Naive thymus-derived CD8-positive, alpha-beta T cell (primary cell): ENCODE results near the gene KRTAP10-12. TPM values are rescaled to one million over a fixed set of nuclear protein-coding genes. Genes with fewer than 3 reads are reported as not detected.

ENCODE experiments used
- ATAC-seq, 2 donors: fragments of 150-1000 bp; cut with Tn5 transposase in 1 of 2; sonication (Bioruptor Pico), chemical (Tn5 transposase) in 1 of 2; 1 replicate in 1 of 2; 2 replicates in 1 of 2; pipeline ENCODE4 v1.10.0; 2021; ENCODE audit warnings: mild to moderate bottlenecking in 2 of 2, moderate library complexity in 2 of 2
- POLR2A ChIA-PET: fragments of 350-600 bp; sonication (Branson Sonifier 250); formaldehyde crosslinking; loops from one replicate; lab custom pipeline; 2021; ENCODE audit warnings: antibody characterized with exemption; lab: Charles Lee
- DNase-seq, 10 donors: peaks; one replicate each; pipeline versions ENCODE4 v3.0.0 to v3.0.0-alpha.2; 2020 to 2022
- H3K27ac Mint-ChIP-seq, 10 donors: one replicate each; pipeline ENCODE4 v1.8.0; 2020 to 2022; ENCODE audit warnings: mild to moderate bottlenecking in 10 of 10, mixed read lengths in 10 of 10, moderate library complexity in 4 of 10, inconsistent platforms in 1 of 10
- H3K27me3 Mint-ChIP-seq, 5 donors: one replicate each; pipeline ENCODE4 v1.8.0; 2021 to 2022; ENCODE audit warnings: mixed read lengths in 5 of 5
- H3K36me3 Mint-ChIP-seq, 3 donors: one replicate each; pipeline ENCODE4 v1.8.0; 2020 to 2022; ENCODE audit warnings: mixed read lengths in 3 of 3, mild to moderate bottlenecking in 2 of 3, inconsistent platforms in 1 of 3
- H3K4me1 Mint-ChIP-seq, 4 donors: one replicate each; pipeline ENCODE4 v1.8.0; 2021 to 2022; ENCODE audit warnings: mixed read lengths in 4 of 4
- H3K4me3 Mint-ChIP-seq, 10 donors: one replicate each; pipeline ENCODE4 v1.8.0; 2020 to 2022; ENCODE audit warnings: mild to moderate bottlenecking in 10 of 10, mixed read lengths in 10 of 10, moderate library complexity in 6 of 10, inconsistent platforms in 1 of 10
- H3K9me3 Mint-ChIP-seq, 9 donors: one replicate each; pipeline ENCODE4 v1.8.0; 2020 to 2022; ENCODE audit warnings: mixed read lengths in 9 of 9, mild to moderate bottlenecking in 3 of 9, inconsistent platforms in 1 of 9, moderate library complexity in 1 of 9
- polyA plus RNA-seq, 3 donors: library from polyadenylated mRNA; unstranded; fragments of 300-500 nt; fragmentation: Illumina TruSeq; gene quantifications; one replicate each; pipeline ENCODE4 v1.2.3, GENCODE V29; 2021
- total RNA-seq, 8 experiments: library from RNA in 2 of 8; stranded (reverse) in 2 of 8; gene quantifications; one replicate each; pipeline ENCODE4 v1.2.3 and lab custom pipeline; 2021 to 2026

The KRTAP10-12 gene
- total and polyA plus RNA-seq, 5 experiments from 2014 or later = not detected

DNA sequence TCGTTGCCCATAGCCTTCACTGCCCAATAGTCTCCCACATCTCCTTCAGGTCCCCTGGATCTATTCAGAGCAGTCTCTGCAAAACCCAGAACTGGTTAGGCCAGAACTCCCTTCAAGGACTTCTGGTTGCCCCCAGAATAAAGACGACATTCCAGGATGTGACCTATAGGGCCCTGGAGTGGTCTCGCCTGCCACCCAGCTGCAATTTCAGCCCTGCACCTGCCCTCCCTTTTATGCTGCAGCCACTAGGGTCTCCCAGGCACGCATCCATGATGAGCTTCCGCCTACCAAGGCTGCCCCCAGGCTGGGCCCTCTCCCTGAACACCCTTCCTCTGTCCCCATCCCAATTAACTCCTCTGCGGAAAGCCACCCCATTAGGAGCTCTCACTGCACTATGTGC is 21.6 kb downstream of the KRTAP10-12 start:
- H3K4me3 Mint-ChIP-seq = no peak overlapping the region
- H3K4me1 Mint-ChIP-seq = peaks cover 10 to 20% (median 16%) of the 10 kb centered on the region in 4 donors
- peaks cover 0 to 4% (median 0%) of the 10 kb centered on the region in 3 donors for H3K36me3 Mint-ChIP-seq
- peaks cover 13 to 61% (median 31%) of the 10 kb centered on the region in 5 donors for H3K27me3 Mint-ChIP-seq
- H3K9me3 Mint-ChIP-seq = peaks cover 0 to 7% (median 0%) of the 10 kb centered on the region in 9 donors
- DNase-seq = no peak
- no peak for ATAC-seq
- POLR2A ChIA-PET = no interaction called here
- H3K27ac Mint-ChIP-seq = peak overlapping the region in 2 of 10 donors; percentile 29 to 50

DNA sequence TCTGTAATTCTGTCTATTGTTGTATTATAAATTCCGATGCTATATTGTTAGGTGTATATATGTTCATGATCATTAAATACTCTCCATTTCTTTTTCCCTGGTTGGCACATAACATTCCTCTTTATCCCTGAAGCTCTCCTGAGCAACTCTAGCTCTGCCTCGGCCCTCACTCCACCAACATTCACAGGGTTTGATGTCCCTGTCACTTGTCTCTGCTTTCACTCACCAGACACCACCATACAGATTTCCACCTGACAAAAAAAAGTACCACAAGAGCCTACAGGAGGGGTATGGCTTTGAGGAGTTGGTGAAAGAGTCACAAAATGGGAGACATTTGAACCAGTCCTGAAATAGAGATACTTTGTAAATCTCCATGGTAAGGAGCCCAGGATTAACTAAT is 23.2 kb downstream of the KRTAP10-12 start:
- Mint-ChIP-seq H3K4me3 (no peak overlapping the region), H3K36me3 (peaks cover 0 to 4% (median 0%) of the 10 kb centered on the region in 3 donors), H3K27ac (no peak overlapping the region), H3K9me3 (peaks cover 0 to 7% (median 0%) of the 10 kb centered on the region in 9 donors), H3K27me3 (peaks cover 3 to 54% (median 15%) of the 10 kb centered on the region in 5 donors), H3K4me1 (peaks cover 5 to 19% (median 14%) of the 10 kb centered on the region in 4 donors)
- ATAC-seq (no peak), DNase-seq (no peak)
- POLR2A ChIA-PET = no interaction called here

DNA sequence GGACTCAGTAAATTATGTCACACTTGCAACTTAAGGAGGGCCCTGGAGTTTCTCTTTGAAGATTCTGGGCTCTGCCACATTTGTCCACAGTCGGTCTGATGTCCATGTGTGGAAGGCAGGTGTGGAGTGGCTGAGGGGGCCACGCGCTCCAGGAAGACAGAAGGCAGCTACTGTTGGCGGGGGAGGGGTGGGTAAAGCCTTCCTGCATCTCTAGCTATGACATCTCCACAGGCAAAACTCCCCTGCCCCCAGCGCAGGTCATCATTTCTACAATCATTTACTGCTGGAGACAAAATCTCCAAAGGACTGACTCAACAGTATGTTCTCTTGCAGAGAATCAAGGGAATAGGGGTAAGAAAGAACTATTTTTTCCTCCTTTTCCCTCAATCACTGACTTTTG is 25.8 kb downstream of the KRTAP10-12 start:
- Mint-ChIP-seq H3K9me3 (no peaks in the 10 kb centered on the region), H3K27me3 (peaks cover 3 to 50% (median 13%) of the 10 kb centered on the region in 5 donors), H3K36me3 (no peaks in the 10 kb centered on the region), H3K4me3 (peak overlapping the region; percentile 75 to 85 (median 84)), H3K27ac (peak overlapping the region in 9 of 10 donors; percentile 3 to 93 (median 87)), H3K4me1 (peaks cover 5 to 17% (median 13%) of the 10 kb centered on the region in 4 donors)
- DNase-seq (no peak), ATAC-seq (peak in 1 of 2 donors; percentile 9)
- POLR2A ChIA-PET = interaction anchor here (0.9 to 1.3 kb wide), 3 partner anchors 13 to 68 kb away, joined by 4 to 6 read pairs (median 4); partner anchors contain the start of genes KRTAP12-3 and KRTAP12-4

DNA sequence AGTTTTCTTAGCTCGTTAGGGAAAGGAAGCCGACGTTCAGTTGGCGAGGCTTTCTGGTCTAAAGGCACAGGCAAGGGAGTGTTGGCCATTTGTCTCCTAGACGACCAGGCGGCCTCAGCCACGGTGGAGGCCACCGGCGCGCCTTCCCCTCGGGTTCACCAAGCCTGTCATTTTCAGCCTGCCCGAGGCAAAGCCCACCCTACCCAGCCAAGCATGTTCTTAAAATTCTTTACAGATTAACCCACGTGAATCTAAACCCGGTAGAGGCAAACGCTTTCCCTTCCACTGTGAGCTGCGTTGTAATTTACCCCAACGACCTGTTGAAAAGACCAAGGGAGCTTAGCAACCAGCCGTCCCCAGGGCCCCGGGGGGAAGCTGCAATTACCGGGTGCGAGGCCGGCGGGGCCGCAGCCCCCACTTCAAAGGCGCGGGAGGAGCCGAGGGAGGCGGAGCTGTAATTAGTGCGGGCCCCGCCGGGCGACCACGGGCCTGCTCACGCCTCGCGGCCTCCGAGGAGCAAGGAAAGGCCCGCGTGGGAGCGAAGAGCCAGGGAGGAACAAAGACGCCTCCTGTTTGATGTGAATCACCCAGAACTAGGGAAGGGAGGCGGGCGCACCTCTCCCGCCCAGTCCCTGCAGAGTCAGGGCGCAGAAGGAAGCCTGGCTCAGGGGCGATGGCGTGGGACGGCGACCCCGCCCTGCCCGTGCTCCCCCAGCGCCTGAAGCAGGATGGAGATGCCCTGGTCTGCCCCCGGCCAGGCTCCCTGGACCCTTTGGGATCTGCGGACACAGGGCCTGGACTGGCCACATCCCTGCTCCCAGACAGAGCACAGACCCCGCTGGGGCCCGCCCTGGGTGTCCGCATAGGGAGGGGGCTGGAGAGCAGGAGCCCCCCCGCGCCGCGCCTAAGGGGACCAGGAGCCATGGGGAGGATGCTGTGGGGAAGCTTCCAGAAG is 26.5 kb downstream of the KRTAP10-12 start:
- peak overlapping the region; percentile 69 to 93 (median 88) for H3K27ac Mint-ChIP-seq
- peaks cover 5 to 17% (median 13%) of the 10 kb centered on the region in 4 donors for H3K4me1 Mint-ChIP-seq
- DNase-seq = peak in 6 of 10 donors; percentile 28 to 48 (median 42)
- ATAC-seq = peak; percentile 81 to 87
- no peaks in the 10 kb centered on the region for H3K9me3 Mint-ChIP-seq
- H3K27me3 Mint-ChIP-seq = peaks cover 3 to 42% (median 8%) of the 10 kb centered on the region in 5 donors
- no peaks in the 10 kb centered on the region for H3K36me3 Mint-ChIP-seq
- peak overlapping the region; percentile 75 to 85 (median 84) for H3K4me3 Mint-ChIP-seq
- POLR2A ChIA-PET = interaction anchor here (0.7 to 1.3 kb wide), 5 partner anchors 14 to 105 kb away, joined by 3 to 6 read pairs (median 4); partner anchors contain the start of genes KRTAP12-3 and KRTAP12-4

DNA sequence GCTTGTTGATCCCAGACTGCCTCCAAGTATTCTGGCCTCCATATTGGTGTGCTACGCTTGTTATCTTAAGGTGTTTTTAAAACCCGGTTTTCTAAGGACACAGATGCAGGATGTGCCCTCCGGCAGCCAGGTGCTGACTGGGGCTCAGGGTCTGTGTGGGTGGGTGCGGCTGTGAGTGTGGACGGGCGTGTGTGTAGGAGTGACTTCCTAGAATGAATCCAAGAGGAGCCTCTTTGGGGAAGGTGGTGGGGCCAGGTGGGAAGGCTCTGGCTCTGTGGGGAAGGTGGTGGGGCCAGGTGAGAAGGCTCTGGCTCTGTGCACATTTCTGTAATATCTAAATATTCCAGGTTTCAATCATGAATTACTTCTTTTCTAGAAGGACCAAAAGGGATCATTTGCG is 27.2 kb downstream of the KRTAP10-12 start:
- DNase-seq = no peak
- H3K27me3 Mint-ChIP-seq = peaks cover under 1 to 38% (median 5%) of the 10 kb centered on the region in 5 donors
- H3K4me1 Mint-ChIP-seq = peaks cover 5 to 17% (median 13%) of the 10 kb centered on the region in 4 donors
- H3K4me3 Mint-ChIP-seq = peak overlapping the region in 9 of 10 donors; percentile 40 to 84 (median 59)
- no peak for ATAC-seq
- no peaks in the 10 kb centered on the region for H3K36me3 Mint-ChIP-seq
- H3K27ac Mint-ChIP-seq = peak overlapping the region in 4 of 10 donors; percentile 43 to 77 (median 70)
- POLR2A ChIA-PET = interaction anchor here (0.8 kb wide), 1 partner anchor 41 kb away, joined by 3 read pairs; no protein-coding TSS in a partner anchor
- no peaks in the 10 kb centered on the region for H3K9me3 Mint-ChIP-seq

DNA sequence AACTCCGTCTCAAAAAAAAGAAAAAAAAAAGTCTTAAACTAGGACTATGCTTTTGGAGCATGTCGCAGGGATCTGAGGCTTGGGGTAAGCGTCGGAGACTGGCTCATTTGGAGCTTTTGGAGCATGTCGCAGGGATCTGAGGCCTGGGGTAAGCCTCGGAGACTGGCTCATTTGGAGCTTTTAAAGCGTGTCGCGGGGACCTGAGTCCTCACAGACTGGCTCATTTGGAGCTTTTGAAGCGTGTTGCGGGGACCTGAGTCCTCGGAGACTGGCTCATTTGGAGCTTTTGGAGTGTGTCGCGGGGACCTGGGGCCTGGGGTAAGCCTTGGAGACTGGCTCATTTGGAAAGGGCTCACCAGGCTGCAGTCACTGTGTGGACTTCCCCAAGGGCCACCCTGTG is 28.0 kb downstream of the KRTAP10-12 start:
- no peak for DNase-seq
- Mint-ChIP-seq H3K27ac (no peak overlapping the region), H3K27me3 (peaks cover 0 to 33% (median 5%) of the 10 kb centered on the region in 5 donors), H3K9me3 (no peaks in the 10 kb centered on the region), H3K4me3 (no peak overlapping the region), H3K36me3 (no peaks in the 10 kb centered on the region), H3K4me1 (peaks cover 5 to 17% (median 13%) of the 10 kb centered on the region in 4 donors)
- POLR2A ChIA-PET = no interaction called here
- ATAC-seq = no peak

DNA sequence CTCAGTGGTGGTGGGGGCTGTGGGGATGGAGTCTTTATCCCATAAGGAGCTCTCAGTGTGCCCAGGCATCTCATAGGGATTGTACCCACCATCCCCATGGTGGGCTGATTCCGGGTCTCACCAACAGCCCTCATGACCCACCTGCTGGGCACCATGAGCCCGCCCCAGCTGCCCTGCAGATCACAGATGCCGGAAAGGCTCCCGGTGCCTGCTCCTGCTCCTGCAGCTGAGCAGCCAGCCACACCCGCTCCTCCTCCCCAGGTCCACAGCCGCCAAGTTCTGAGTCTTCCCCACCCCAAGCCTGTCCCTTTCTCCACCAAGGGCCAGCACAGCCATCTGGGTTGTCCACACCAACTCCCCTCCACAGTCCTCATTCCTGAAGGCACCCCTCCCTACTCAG is 29.9 kb downstream of the KRTAP10-12 start:
- Mint-ChIP-seq H3K27ac (no peak overlapping the region), H3K27me3 (peaks cover 0 to 26% (median 5%) of the 10 kb centered on the region in 5 donors), H3K36me3 (no peaks in the 10 kb centered on the region), H3K4me3 (no peak overlapping the region), H3K4me1 (peaks cover 8 to 17% (median 13%) of the 10 kb centered on the region in 4 donors), H3K9me3 (no peaks in the 10 kb centered on the region)
- POLR2A ChIA-PET = no interaction called here
- DNase-seq = no peak
- no peak for ATAC-seq

DNA sequence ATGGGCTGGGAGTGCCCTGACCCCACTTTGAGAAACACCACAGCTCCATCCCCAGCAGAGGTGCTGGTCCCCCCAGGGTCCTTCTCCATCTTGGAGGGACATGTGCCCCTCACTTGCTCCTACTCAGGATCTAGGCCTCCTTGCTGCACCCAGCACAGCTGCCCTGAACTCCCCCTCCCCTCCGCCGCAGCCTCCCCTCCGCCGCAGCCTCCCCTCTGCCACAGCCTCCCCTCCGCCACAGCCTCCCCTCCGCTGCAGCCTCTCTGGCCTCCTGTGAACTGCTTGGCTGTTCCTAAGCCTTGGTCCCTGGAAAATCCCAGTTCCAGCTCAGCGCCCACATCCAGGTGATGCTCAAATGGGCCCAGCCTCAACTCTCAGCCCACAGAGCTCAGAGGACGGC is 30.3 kb downstream of the KRTAP10-12 start:
- Mint-ChIP-seq H3K27ac (no peak overlapping the region), H3K36me3 (no peaks in the 10 kb centered on the region), H3K27me3 (peaks cover 0 to 29% (median 6%) of the 10 kb centered on the region in 5 donors), H3K4me1 (peaks cover 8 to 17% (median 13%) of the 10 kb centered on the region in 4 donors), H3K4me3 (no peak overlapping the region), H3K9me3 (no peaks in the 10 kb centered on the region)
- no peak for DNase-seq
- POLR2A ChIA-PET = no interaction called here
- no peak for ATAC-seq

DNA sequence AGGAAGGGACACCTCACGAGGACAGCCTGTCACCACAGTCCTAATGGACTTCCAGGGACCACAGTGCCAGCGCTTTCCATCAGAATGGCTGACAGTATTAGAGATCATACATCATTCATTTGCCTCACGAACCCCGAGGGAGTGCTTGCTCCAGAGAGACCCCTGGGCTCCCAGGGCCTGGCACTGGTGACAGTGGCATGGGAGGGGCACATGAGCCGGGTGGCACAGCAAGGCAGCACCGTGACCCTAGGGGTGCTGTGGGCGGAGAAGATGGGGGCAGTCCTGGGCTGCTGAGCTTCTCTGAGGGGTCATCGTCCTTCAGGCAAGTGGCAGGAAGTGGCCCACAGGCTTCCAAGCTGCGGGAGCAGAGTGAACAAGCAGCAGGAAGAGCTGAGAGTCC is 30.8 kb downstream of the KRTAP10-12 start:
- peaks cover 8 to 14% (median 10%) of the 10 kb centered on the region in 4 donors for H3K4me1 Mint-ChIP-seq
- H3K4me3 Mint-ChIP-seq = no peak overlapping the region
- POLR2A ChIA-PET = no interaction called here
- peaks cover 0 to 25% (median 6%) of the 10 kb centered on the region in 5 donors for H3K27me3 Mint-ChIP-seq
- ATAC-seq (no peak), DNase-seq (no peak)
- no peaks in the 10 kb centered on the region for H3K9me3 Mint-ChIP-seq
- H3K36me3 Mint-ChIP-seq = no peaks in the 10 kb centered on the region
- H3K27ac Mint-ChIP-seq = no peak overlapping the region

DNA sequence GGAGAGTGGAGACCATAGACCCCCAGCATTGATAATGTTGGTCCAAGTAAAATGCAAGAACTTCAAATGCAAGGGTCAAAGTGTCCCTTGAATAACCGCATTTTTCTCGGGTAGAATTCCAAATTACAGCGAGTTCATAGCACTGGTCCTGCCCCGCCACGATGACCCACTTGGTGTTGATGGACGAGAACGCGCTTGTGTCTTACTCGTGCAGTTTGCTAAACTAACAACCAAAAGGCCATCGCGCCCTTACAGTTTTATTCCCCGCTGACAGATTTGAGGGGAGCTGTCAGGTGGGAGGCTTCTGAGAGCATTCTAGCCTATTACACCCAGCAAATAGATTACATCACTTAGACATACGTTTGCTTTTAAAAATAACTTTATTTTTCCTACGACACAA is 31.7 kb downstream of the KRTAP10-12 start:
- Mint-ChIP-seq H3K27ac (no peak overlapping the region), H3K36me3 (no peaks in the 10 kb centered on the region), H3K27me3 (peaks cover 0 to 19% (median 5%) of the 10 kb centered on the region in 5 donors), H3K4me3 (no peak overlapping the region), H3K4me1 (peaks cover 3 to 6% (median 5%) of the 10 kb centered on the region in 4 donors), H3K9me3 (no peaks in the 10 kb centered on the region)
- ATAC-seq = no peak
- POLR2A ChIA-PET = no interaction called here
- no peak for DNase-seq

DNA sequence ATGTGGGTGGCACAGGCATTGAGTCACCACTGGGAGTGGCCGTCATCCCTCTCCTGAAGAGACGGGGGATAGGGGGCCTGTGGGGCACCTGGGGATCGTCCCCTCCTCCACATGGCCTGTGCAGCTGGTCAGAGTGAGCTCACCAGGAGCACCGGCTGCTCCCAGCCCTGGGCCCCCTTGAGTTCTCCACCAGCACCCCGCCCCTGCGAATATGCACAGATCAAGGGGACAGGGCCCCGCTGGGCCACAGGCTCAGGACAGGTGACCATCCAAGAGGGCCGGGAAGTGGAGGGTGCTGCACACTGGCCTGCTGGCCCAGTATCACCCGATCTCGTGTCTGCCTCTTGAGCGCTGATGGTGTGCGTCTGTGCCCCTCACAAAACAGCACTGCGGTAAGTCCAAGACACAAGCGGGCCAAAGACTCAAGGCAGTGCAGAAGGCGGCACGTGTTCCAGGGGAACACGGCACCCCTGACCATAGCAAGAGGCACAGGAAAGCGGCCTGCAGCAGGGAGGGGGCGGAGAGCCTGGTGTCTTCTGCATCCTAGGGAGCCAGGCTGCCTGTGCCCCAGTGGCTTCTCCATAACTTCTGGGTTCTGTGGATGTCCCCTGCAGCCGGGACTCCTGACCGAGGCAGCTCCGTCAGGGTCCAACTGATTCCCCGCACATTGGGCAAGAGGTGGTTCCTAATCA is 32.5 kb downstream of the KRTAP10-12 start:
- POLR2A ChIA-PET = no interaction called here
- no peaks in the 10 kb centered on the region for H3K36me3 Mint-ChIP-seq
- no peak overlapping the region for H3K4me3 Mint-ChIP-seq
- peaks cover 0 to 17% (median 5%) of the 10 kb centered on the region in 5 donors for H3K27me3 Mint-ChIP-seq
- no peaks in the 10 kb centered on the region for H3K9me3 Mint-ChIP-seq
- ATAC-seq (no peak), DNase-seq (no peak)
- H3K27ac Mint-ChIP-seq = no peak overlapping the region
- peaks cover 0 to 4% (median 0%) of the 10 kb centered on the region in 4 donors for H3K4me1 Mint-ChIP-seq

DNA sequence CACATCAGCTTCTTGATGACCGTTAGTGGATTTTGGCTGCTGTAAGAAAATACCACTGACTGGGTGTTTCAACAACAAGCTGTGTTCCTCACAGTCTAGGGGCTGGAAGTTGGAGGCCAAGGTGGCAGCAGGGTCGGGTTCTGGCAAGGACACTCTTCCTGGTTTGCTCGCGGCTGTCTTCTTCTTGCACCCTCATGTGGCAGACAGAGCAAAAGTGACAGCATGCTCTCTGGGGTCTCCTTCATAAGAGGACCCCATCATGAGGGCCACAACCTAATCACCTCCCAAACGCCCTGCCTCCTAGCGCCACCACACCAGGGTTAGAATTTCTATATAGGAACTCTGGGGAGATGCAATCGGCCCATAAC is 33.0 kb downstream of the KRTAP10-12 start:
- DNase-seq (no peak), ATAC-seq (no peak)
- Mint-ChIP-seq H3K9me3 (no peaks in the 10 kb centered on the region), H3K4me1 (peaks cover 0 to 4% (median 0%) of the 10 kb centered on the region in 4 donors), H3K4me3 (no peak overlapping the region), H3K27me3 (peaks cover 0 to 17% (median 5%) of the 10 kb centered on the region in 5 donors), H3K27ac (no peak overlapping the region), H3K36me3 (no peaks in the 10 kb centered on the region)
- POLR2A ChIA-PET = no interaction called here
